MCF 10A (cell line): ENCODE measurements around the gene C4BPA. TPM values are rescaled to one million over a fixed set of nuclear protein-coding genes. Genes with fewer than 3 reads are reported as not detected.

Experiments
- BruUV-seq: library from RNA; stranded (reverse); fragments of 400-500 nt; replicated peaks from 2 replicates; lab custom pipeline; 2021; lab: Mats Ljungman, UMichigan
- CTCF ChIA-PET: fragments of 300-600 bp; sonication (Branson Sonifier 250); formaldehyde crosslinking; extraction: SDS; loops from one replicate; lab custom pipeline; 2021; ENCODE audit warnings: antibody characterized with exemption, inconsistent platforms; lab: Yijun Ruan, JAX
- POLR2A ChIA-PET: fragments of 300-600, 350-650 bp; sonication (Branson Sonifier 250); formaldehyde crosslinking; extraction: SDS; loops from one replicate; lab custom pipeline; 2020; ENCODE audit warnings: antibody characterized with exemption, inconsistent platforms; lab: Yijun Ruan, JAX
- DNase-seq: peaks from one replicate; pipeline ENCODE4 v3.0.0-alpha.2; 2018; ENCODE audit not compliant: unreplicated experiment
- H3K27ac Mint-ChIP-seq: one replicate; pipeline ENCODE4 v1.8.0; 2022; ENCODE audit warnings: mild to moderate bottlenecking, low read depth, mixed read lengths; ENCODE audit not compliant: unreplicated experiment
- H3K27me3 Mint-ChIP-seq: one replicate; pipeline ENCODE4 v1.8.0; 2022; ENCODE audit warnings: mixed read lengths; ENCODE audit not compliant: insufficient read depth, unreplicated experiment
- H3K36me3 Mint-ChIP-seq: one replicate; pipeline ENCODE4 v1.8.0; 2022; ENCODE audit warnings: mild to moderate bottlenecking, moderate library complexity, mixed read lengths; ENCODE audit not compliant: insufficient read depth, unreplicated experiment
- H3K4me1 Mint-ChIP-seq: one replicate; pipeline ENCODE4 v1.8.0; 2022; ENCODE audit warnings: mixed read lengths; ENCODE audit not compliant: insufficient read depth, unreplicated experiment
- H3K4me3 Mint-ChIP-seq: one replicate; pipeline ENCODE4 v1.8.0; 2022; ENCODE audit warnings: mild to moderate bottlenecking, moderate library complexity, mixed read lengths; ENCODE audit not compliant: unreplicated experiment
- H3K9me3 Mint-ChIP-seq: one replicate; pipeline ENCODE4 v1.8.0; 2022; ENCODE audit warnings: mixed read lengths; ENCODE audit not compliant: unreplicated experiment
- CTCF ChIP-seq: fragments of 200-600 bp; IDR thresholded peaks from one replicate; pipeline ENCODE4 v1.8.0; 2022; ENCODE audit warnings: antibody characterized with exemption, mild to moderate bottlenecking; ENCODE audit not compliant: unreplicated experiment
- intact Hi-C: fragments of 100-400 bp; cut with micrococcal nuclease; formaldehyde crosslinking; loops from 2 replicates; pipeline ENCODE4 v1.14.1; 2022
- total RNA-seq: library from RNA; stranded (reverse); gene quantifications from 2 replicates; pipeline ENCODE4 v1.2.3, GENCODE V29; 2022

The C4BPA gene
- total RNA-seq, 1 experiment from 2014 or later, result not detected

GRCh38 chr1:207188901-207189300, 84.9 kb downstream of the C4BPA start:
- Mint-ChIP-seq H3K4me3 (no peak overlapping the region), H3K27me3 (no peaks in the 10 kb centered on the region), H3K4me1 (no peaks in the 10 kb centered on the region), H3K27ac (no peak overlapping the region), H3K9me3 (no peaks in the 10 kb centered on the region), H3K36me3 (no peaks in the 10 kb centered on the region)
- BruUV-seq, result no TSS peak
- TF ChIP-seq CTCF, result no peak
- CTCF ChIA-PET, result interaction anchor here (0.6 to 3.7 kb wide), 6 partner anchors 8 to 311 kb away, joined by 3 to 42 read pairs (median 3); no protein-coding TSS in a partner anchor
- intact Hi-C loops, result no loop called here
- POLR2A ChIA-PET, result interaction anchor here (0.6 to 1.9 kb wide), 7 partner anchors 8 to 219 kb away, joined by 3 to 13 read pairs (median 4); partner anchors contain the start of gene CD55
- no peak for DNase-seq

DNA sequence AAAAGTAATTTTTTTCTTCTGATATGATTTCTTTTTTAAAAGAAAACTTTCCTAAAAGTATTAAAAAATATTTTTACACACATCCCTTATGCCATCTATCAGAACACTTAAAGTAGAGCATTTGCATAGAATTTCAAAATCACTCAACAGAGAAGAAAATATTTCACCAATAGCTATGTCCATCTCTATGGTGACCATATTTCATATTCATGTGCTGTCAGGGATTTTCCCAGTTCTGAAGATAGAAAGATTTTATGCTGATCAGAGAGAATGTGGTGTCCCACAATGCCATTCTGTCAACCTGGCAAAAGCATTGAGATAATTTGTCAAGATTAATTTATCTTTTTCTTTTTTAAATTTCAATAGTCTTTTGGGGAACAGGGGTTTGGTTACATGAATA, 87.0 kb downstream of the C4BPA start:
- no peak for DNase-seq
- H3K27me3 Mint-ChIP-seq, result no peaks in the 10 kb centered on the region
- intact Hi-C loops, result no loop called here
- no peak overlapping the region for H3K27ac Mint-ChIP-seq
- TF ChIP-seq CTCF, result no peak
- H3K9me3 Mint-ChIP-seq, result no peaks in the 10 kb centered on the region
- no peaks in the 10 kb centered on the region for H3K36me3 Mint-ChIP-seq
- no peak overlapping the region for H3K4me3 Mint-ChIP-seq
- POLR2A ChIA-PET, result interaction anchor here (0.9 to 2.1 kb wide), 2 partner anchors 53 to 131 kb away, joined by 3 to 8 read pairs; partner anchors contain the start of gene CD55
- CTCF ChIA-PET, result interaction anchor here (1.2 to 1.4 kb wide), 2 partner anchors 215 to 308 kb away, joined by 3 to 6 read pairs; no protein-coding TSS in a partner anchor
- no TSS peak for BruUV-seq
- no peaks in the 10 kb centered on the region for H3K4me1 Mint-ChIP-seq

- Mint-ChIP-seq H3K4me3 (no peak overlapping the region), H3K27me3 (no peaks in the 10 kb centered on the region), H3K36me3 (no peaks in the 10 kb centered on the region), H3K4me1 (no peaks in the 10 kb centered on the region), H3K27ac (no peak overlapping the region), H3K9me3 (no peaks in the 10 kb centered on the region)
- TF ChIP-seq CTCF, result no peak
- intact Hi-C loops, result no loop called here
- CTCF ChIA-PET, result interaction anchor here (1.0 kb wide), 1 partner anchor 144 kb away, joined by 3 read pairs; no protein-coding TSS in a partner anchor
- POLR2A ChIA-PET, result no interaction called here
- DNase-seq, result no peak
- no TSS peak for BruUV-seq
Observed at GRCh38 chr1:207191776-207192175, 87.7 kb downstream of the C4BPA start.

- H3K27ac Mint-ChIP-seq, result no peak overlapping the region
- H3K4me1 Mint-ChIP-seq, result no peaks in the 10 kb centered on the region
- ChIA-PET POLR2A (interaction anchor here (0.6 to 1.0 kb wide), 3 partner anchors 11 to 504 kb away, joined by 3 to 6 read pairs (median 3); no protein-coding TSS in a partner anchor), CTCF (interaction anchor here (0.7 to 1.1 kb wide), 3 partner anchors 12 to 1283 kb away, joined by 3 to 4 read pairs (median 3); no protein-coding TSS in a partner anchor)
- H3K9me3 Mint-ChIP-seq, result no peaks in the 10 kb centered on the region
- intact Hi-C loops, result no loop called here
- TF ChIP-seq CTCF, result no peak
- H3K36me3 Mint-ChIP-seq, result no peaks in the 10 kb centered on the region
- DNase-seq, result no peak
- no peaks in the 10 kb centered on the region for H3K27me3 Mint-ChIP-seq
- H3K4me3 Mint-ChIP-seq, result no peak overlapping the region
- no TSS peak for BruUV-seq
Observed at GRCh38 chr1:207194197-207194596, 90.2 kb downstream of the C4BPA start.

Other genes with a start within 250 kb of the C4BPA start
- not detected in 2 replicates for gene IL20, start 238.6 kb upstream of the C4BPA start, total RNA-seq
- gene IL24, start 206.8 kb upstream of the C4BPA start, total RNA-seq, result 0.58 and 1.1 TPM in 2 replicates
- 10.1 and 18.0 TPM in 2 replicates for gene FCMR, start 182.3 kb upstream of the C4BPA start, total RNA-seq
- gene PIGR, start 157.8 kb upstream of the C4BPA start, total RNA-seq, result not detected in 2 replicates
- not detected in 2 replicates for gene FCAMR, start 133.8 kb upstream of the C4BPA start, total RNA-seq
- gene C1orf116, start 71.5 kb upstream of the C4BPA start, total RNA-seq, result 35.4 and 35.5 TPM in 2 replicates
- 19.2 and 24.2 TPM in 2 replicates for gene YOD1, start 53.0 kb upstream of the C4BPA start, total RNA-seq
- gene PFKFB2, start 51.0 kb upstream of the C4BPA start, total RNA-seq, result 21.1 and 22.0 TPM in 2 replicates
- gene C4BPB, start 15.4 kb upstream of the C4BPA start, total RNA-seq, result not detected in 2 replicates
- gene CD55, start 217.4 kb downstream of the C4BPA start, total RNA-seq, result 159 and 213 TPM in 2 replicates